GM19467 (cell line): ENCODE results near the gene ANTXR1.

ENCODE experiments used
- ATAC-seq: cut with Tn5 transposase; IDR thresholded peaks from one replicate; pipeline ENCODE4 v1.9.1; 2021; ENCODE audit warnings: mild to moderate bottlenecking, moderate library complexity; ENCODE audit not compliant: unreplicated experiment

The ANTXR1 gene

DNA sequence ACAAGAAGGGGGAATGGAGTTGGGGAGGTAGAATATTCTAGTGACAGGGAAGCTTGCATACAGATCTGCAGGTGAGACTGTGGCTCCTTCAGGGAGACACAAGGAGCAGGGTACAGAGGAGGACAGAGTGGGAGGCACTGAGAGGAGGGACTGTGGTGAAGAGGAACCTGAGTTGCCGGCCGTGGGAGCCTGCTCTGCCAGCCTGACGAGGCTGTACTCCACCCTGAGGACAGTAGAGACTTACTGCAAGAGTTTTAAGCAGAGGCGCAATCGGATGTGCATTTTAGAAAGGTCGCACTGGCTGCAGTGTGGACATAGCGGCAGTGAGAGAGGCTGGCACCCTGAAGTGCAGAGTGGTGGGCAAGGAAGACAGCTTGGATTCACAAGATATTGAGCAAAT lies 188.3 kb downstream of the ANTXR1 start:
- ATAC-seq: no peak

DNA sequence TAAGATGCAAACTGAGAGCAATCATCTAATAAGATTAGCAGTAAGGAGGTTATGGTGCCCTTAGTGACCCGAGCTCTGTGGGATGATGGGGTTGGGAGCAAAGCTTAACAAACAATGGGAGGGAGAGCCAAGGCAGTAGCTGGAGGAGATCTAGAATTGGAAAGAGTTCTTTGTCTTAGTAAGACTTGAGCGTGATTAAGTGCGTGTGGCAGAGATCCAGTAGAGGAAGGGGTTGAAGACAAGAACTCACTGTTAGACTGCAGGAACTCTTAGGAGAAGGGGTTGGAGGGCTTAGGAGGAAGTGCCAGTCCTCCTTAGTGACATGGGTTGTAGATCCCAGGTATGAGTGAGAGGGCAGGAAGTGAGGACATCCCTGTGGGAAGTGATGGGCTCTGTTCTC lies 189.3 kb downstream of the ANTXR1 start:
- ATAC-seq: no peak

- ATAC-seq: no peak
Observed at GRCh38 chr2:69203166-69203985, 190.4 kb downstream of the ANTXR1 start.

DNA sequence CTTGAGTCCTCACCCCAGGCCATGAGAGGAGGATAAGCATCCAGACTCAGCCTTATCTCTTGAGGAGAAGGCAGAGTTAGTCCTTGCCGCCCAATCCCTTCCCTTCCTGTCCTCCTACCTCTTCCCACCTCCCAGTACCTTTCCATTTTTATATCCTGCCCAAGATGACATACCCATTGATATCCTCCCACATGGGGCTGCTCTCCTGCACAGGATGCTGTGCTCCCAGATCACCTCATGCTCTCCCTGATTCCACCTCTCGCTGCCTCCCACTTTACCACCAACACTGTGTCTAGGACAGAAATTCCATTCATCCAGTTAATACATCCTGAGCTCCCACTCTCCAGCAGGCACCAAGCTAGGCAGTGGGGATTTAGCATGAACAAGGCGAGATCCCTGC lies 191.7 kb downstream of the ANTXR1 start:
- ATAC-seq: no peak

GRCh38 chr2:69205076-69205475 lies 192.1 kb downstream of the ANTXR1 start:
- no peak for ATAC-seq

- no peak for ATAC-seq
Observed at GRCh38 chr2:69205491-69205890, 192.5 kb downstream of the ANTXR1 start.

DNA sequence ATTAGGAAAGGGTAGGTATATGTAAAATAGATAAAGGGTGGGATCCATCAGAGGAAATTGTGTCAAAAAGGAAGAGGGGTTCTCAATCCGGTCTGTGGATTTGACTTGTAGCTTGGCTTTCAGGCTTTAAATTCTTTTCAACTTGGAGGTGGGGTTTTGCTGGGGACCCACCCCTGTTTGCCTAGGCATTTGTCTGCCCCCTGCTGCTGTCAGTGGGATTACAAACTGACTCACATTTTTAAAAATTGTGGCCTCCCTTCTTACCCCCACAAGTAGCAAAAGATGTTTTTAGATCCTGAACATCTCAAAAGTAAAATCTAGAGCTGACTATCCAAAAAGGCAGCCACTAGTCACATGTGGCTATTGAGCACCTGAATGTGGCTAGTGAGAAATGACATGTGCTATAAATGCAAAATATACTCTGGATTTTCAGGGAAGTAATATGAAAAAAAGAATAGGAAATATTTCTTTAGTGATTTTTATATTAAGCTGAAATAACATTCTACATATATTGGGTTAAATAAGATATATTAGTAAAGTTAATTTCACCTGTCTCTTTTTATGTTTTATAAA lies 195.1 kb downstream of the ANTXR1 start:
- ATAC-seq: no peak

DNA sequence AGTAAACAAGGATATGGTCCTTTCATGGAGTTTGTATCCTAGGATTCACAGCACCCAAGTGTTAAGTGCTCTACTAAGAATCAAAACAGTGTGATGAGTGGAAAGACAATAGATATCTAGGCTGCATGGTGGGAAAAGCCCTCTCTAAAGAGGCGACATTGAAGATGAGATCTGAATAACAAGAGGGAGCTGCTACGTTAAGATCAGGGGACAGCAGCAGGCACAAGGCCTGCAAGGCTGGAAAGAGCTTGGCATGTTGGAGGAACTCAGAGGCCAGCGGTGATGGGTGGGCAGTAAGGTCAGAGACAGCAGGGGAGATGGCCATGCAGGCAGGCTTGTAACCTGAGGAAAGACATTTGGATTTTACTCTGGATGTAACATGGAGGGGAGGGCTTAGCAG lies 196.5 kb downstream of the ANTXR1 start:
- no peak for ATAC-seq

GRCh38 chr2:69210385-69210784 lies 197.4 kb downstream of the ANTXR1 start:
- no peak for ATAC-seq

GRCh38 chr2:69211048-69211447 lies 198.1 kb downstream of the ANTXR1 start:
- no peak for ATAC-seq

GRCh38 chr2:69211686-69212085 lies 198.7 kb downstream of the ANTXR1 start:
- no peak for ATAC-seq

DNA sequence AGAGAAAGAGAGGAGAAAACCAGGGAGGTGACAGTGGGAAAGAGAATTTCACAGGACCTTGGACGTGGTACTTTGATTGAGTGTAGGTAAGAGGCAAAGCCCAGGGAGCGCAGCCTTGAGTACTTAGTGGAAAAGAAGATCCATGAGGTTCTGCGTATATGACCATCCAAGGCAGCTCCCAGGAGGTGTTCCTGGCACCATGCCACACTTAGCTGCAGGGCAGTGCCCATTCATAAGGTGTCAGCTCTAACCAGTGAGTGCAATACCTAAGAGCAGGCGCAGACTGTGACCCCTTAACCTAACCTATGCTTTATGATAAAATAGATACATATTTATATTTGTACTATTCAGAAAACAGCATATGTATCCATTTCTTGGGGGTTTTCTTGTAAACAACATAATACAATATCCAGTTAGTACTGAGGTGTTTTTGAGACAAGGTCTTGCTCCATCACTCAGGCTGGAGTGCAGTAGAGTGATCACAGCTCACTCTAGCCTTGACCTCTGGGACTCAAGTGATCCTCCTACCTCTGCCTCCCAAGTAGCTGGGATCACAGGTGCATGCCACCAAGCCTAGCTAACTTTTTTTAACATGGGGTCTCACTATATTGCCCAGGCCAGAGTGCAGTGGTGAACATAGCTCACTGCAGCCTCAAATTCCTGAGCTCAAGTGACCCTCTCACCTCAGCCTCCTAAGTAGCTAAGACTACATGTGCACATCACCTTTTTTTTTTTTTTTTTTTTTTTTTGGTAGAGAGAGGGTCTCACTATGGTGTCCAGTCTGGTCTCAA lies 199.5 kb downstream of the ANTXR1 start:
- ATAC-seq: no peak

DNA sequence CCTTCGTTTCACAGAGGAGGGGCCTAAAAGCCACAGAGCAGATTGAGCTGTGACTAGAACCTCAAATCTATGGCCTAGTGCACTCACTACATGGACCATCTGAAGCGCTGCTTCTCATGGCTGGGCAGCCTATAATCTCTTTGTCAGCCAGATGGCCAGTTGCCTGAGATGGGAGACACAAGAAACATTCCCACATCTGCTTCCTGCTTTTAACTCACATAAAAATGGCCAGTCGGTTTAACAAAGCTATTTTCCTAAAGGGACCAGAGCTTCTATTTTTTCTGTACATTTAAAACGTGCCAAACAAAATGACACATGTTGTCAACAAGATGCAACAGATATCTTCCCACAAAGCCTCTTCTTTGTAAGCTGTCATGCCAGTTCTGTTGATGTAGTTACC lies 200.2 kb downstream of the ANTXR1 start:
- no peak for ATAC-seq

DNA sequence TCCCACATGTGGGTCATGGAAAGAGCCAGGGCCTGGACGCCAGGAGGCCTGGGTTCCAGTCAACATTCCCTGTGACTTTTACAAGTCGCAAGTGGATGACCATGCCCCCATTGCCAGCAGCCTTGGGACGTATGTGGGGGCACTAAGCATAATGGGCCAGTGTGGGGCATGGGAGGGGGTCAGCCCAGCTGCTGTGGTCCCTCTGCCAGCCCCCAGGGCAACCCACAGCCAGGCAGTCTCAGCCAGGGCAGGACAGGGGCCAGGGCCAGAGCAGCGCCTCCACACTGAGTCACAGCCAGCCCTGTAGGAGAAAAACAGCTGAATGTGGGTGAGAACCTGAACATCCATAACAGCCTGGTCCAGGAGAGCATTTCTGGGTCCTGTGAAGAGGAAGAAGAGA lies 200.8 kb downstream of the ANTXR1 start:
- no peak for ATAC-seq

GRCh38 chr2:69214898-69215297 lies 201.9 kb downstream of the ANTXR1 start:
- ATAC-seq: no peak

- ATAC-seq: no peak
Observed at GRCh38 chr2:69216535-69217332, 203.8 kb downstream of the ANTXR1 start.

- ATAC-seq: no peak
Observed at GRCh38 chr2:69217333-69218080, 204.5 kb downstream of the ANTXR1 start.

DNA sequence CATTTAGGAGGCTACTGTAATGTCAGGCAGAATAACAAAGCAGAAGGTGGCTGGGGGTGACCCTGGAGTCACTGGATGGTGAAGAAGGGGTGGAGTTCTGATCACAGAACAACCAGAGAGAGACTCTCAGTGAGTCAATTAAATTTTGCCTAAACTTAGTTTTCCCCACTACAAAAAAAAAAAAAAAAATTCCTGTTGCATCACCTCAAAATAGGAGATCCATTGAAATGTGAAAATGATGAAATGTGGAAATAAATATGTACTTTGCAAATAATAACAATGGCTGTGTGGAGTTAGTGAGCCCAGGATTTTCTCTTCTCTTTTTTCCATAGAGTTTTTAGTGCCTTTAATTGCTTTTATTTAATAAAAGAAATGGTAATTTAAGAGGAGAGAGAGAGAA lies 208.5 kb downstream of the ANTXR1 start:
- no peak for ATAC-seq

GRCh38 chr2:69221960-69222751 lies 209.2 kb downstream of the ANTXR1 start:
- ATAC-seq: no peak
